Measurements from ENCODE around the gene RBMY1E.
"Not testable (repeated sequence)": the region's sequence is repeated elsewhere in the genome, so short reads cannot be mapped to it uniquely, and the experiment has no call there.

RBMY1E gene

GRCh38 chrY:21917932-21918331, at the start of gene RBMY1E:
RBMY1E (minus strand) TSS chrY:21918032; CDS start chrY:21916054, 1,978 bp downstream.
- not testable (repeated sequence) for H3K27me3 ChIP-seq (ENCODE audit: control insufficient read depth, insufficient read depth, low read length); H3K4me3 ChIP-seq (ENCODE audit: low read length); H3K9ac ChIP-seq (ENCODE audit: low read length); H3K9me3 ChIP-seq (ENCODE audit: control insufficient read depth, low read length); H3K4me1 ChIP-seq (ENCODE audit: control insufficient read depth, insufficient read depth, low read length); H3K36me3 ChIP-seq (ENCODE audit: control insufficient read depth, insufficient read depth, low read length)

- H3K4me1 ChIP-seq (ENCODE audit: control insufficient read depth, insufficient read depth, low read length); H3K36me3 ChIP-seq (ENCODE audit: control insufficient read depth, insufficient read depth, low read length); H3K9ac ChIP-seq (ENCODE audit: low read length); H3K27me3 ChIP-seq (ENCODE audit: control insufficient read depth, insufficient read depth, low read length); H3K9me3 ChIP-seq (ENCODE audit: control insufficient read depth, low read length); H3K4me3 ChIP-seq (ENCODE audit: low read length): not testable (repeated sequence)
Measured at GRCh38 chrY:21894426-21894825, 23.4 kb downstream of the RBMY1E start, which contains the start of gene RBMY1D. RBMY1D (minus strand) TSS chrY:21894526; CDS start chrY:21892513, 2,013 bp downstream.

DNA sequence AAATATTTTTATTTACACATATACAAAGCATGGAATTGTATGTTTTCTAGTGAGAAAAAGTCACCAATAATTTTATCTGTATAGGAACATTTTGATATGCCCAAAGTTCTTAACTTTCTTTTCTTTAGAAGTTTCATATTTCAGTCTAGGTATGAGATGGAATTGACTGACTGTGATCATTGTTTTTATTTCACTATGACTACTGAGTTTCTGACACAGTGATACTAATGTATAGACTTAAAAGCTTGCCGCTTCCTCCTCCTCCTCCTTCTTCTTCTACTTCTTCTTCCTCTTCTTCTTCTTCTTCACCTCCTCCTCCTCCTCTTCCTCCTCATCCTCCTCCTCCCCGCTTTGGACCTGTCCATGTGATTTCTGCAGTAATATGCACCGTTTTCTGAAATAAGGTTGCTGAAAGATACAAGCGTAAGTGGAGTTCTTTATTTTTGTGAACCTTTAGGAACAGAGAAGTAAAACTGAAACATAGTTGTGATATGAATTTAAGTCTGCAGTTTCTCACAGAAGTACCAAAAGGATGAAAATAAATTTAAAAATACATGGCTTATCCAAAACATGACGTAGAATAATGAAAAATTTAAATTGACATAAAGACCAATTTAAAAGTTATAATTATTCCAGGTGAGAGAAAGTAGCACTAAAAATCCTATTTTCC, 48.3 kb downstream of the RBMY1E start:
- not testable (repeated sequence) for H3K4me1 ChIP-seq (ENCODE audit: control insufficient read depth, insufficient read depth, low read length); H3K9me3 ChIP-seq (ENCODE audit: control insufficient read depth, low read length); H3K4me3 ChIP-seq (ENCODE audit: low read length); H3K9ac ChIP-seq (ENCODE audit: low read length); H3K36me3 ChIP-seq (ENCODE audit: control insufficient read depth, insufficient read depth, low read length); H3K27me3 ChIP-seq (ENCODE audit: control insufficient read depth, insufficient read depth, low read length)
